NCI-H2196 treated with DMSO at 0.1 percent for 48 hours (cell line): ENCODE measurements around the gene FOXP1.

ENCODE experiments used
- DNase-seq: peaks from one replicate; lab custom pipeline; 2025; ENCODE audit not compliant: unreplicated experiment; lab: John Stamatoyannopoulos, UW

FOXP1 gene

DNA sequence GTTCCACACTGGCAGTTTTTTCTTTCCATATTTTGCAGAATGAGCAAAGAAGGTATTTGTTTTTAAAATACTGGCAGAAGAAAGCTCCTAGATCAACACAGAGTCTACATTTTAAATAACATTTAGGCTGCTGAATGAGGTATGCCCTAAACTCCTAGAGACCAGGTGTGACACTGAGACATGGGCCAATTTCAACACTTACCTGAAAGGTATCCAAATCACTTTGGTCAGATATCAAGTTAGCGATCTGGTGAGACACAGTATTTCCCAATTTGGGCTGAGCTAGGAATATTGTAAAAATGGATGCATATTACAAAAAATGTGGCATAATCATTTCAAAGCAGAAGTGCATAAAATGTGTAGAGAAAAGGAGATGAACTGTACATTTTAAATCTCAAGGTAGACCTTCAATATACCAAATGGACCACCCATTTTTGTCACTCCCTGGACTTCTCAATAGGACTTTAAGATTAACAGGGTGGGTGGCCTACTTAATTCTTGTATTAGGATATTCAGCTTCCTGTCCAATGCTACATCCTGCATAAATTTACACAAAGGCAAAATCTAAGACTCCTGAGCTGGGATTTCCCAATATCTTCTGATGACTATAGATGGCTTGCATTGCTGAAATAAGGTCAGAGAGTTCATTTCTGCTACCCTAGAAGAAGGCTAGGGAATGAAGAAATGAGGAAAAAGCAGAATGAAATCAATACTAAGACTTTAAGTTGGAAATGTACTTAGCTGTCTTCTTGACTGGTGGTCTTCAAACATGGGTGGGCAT is 487.8 kb downstream of the FOXP1 start:
- no peak for DNase-seq

DNA sequence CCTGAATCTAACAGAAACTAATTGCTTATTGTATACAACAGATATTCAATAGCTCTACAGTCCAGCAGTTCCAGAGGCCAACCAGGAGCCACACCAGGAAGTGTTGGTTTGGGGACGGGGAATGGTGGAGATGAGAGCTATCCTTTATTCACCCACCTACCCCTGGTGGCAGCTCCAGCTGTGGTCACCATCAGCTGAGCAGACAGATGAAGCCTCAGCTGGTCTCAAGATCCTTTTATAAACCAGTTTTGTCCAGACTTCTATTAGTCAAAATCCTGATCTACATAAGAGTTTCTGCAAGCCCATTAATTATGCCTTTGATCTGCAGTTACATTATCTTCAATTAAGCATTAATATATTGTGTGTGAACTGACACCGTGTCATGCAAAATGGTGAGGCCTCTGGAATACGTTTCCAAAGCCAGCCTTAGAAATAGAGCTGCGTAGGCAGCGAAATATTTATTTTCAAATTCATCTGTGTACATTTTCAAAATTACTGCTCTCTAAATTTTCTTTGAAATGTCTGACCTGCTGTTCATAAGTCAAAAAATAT is 488.8 kb downstream of the FOXP1 start:
- DNase-seq: no peak

DNA sequence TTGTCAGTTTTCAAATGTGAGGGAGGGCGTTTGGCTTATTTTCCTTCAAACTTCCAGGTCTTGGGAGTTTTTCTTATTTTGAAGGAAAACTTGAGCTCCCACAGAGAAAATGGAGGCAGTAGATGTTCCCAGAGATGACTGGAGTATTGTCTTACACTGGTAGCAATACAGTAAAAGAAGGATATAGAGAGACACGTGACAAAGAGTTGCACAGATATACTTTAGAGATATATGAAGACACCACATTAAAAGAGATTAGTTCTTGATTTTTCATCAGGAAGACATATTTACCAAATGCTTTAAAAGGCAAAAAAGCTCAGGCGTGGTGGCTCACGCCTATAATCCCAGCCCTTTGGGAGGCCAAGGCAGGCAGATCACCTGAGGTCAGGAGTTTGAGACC is 490.9 kb downstream of the FOXP1 start:
- no peak for DNase-seq

DNA sequence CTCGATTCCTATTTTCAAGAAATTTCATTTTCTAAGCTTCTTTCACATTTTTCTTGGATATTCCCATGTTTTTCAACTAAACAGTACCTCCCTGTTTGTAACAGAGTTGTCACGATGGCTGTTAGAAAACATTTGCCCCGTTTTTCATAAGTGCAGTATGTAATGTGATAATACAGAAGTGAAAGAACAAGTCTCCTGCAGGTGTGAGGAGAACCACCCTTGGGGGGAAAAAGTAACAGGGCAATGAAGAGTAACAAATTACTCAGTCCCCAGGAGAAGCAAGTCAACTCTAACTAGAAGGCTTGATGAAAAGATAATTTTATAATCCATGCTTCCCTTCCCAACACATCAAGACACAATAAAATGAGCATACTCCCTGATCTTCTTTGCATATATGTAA is 493.3 kb downstream of the FOXP1 start:
- no peak for DNase-seq

- DNase-seq: no peak
These were observed 494.2 kb downstream of the FOXP1 start for GRCh38 chr3:71089271-71089847.

- DNase-seq: no peak
These were observed 494.8 kb downstream of the FOXP1 start for GRCh38 chr3:71088742-71089141.

GRCh38 chr3:71088019-71088708 is 495.4 kb downstream of the FOXP1 start:
- no peak for DNase-seq

GRCh38 chr3:71087143-71088018 is 496.1 kb downstream of the FOXP1 start:
- no peak for DNase-seq

DNA sequence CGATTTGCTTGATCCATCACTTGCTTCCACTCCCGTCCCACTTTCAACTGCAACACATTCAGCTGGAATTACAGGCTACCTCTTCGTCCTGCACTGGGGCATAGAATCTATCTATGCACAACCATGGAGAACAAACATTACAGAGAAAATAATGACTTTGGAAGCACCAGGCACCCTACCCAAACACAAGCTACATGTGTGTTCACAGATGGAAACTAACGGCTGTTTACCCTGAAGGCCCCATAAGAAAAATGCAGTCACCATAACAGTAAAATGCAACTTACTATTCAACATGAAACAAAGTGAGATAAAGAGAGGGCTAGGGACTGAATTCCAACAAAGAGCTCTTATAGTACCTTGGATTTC is 496.8 kb downstream of the FOXP1 start:
- DNase-seq: no peak

- DNase-seq: no peak
These were observed 499.8 kb downstream of the FOXP1 start for GRCh38 chr3:71083726-71084131.

DNA sequence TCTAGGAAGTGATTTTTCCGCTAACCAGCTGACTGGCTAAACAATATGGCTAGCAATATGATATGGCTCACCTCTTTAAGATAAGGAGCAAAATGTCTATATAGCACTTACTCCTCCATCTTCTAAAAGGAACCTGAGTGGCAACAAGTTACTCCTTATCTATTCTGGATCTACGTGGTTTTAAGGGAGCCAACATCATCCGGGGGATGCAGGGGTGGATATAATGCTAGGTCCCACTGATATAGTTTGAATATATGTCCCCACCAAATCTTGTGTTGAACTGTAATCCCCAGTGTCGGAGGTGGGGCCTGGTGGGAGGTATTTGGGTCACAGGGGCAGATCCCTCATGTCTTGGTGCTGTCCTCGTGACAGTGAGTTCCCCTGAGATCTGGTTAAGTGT is 500.7 kb downstream of the FOXP1 start:
- no peak for DNase-seq

DNA sequence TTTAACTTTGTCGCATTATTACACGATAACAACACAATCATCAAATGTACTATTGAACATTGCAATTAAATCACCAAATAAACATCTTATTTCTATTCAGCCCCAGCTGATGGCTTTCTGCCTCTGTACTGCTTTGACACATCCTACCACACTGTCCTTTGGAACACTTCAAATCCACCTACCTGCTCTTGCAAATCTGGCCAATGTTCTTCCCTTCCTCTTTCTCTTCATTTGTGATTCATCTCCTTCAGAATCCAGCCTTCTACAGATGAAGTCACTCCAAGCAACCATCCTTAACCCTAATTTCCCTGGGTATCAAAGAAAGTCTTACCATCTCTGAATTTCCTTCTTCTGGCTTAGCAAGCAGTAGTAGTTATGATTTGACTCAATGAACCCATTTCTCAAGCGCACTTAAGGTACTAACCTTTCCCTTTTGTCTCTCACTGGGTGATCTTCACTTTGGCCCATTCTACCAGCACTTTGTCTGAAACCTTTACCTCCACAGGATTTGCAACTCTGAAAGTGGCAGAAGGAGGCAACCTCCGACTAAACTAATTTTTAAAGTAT is 502.9 kb downstream of the FOXP1 start:
- no peak for DNase-seq

DNA sequence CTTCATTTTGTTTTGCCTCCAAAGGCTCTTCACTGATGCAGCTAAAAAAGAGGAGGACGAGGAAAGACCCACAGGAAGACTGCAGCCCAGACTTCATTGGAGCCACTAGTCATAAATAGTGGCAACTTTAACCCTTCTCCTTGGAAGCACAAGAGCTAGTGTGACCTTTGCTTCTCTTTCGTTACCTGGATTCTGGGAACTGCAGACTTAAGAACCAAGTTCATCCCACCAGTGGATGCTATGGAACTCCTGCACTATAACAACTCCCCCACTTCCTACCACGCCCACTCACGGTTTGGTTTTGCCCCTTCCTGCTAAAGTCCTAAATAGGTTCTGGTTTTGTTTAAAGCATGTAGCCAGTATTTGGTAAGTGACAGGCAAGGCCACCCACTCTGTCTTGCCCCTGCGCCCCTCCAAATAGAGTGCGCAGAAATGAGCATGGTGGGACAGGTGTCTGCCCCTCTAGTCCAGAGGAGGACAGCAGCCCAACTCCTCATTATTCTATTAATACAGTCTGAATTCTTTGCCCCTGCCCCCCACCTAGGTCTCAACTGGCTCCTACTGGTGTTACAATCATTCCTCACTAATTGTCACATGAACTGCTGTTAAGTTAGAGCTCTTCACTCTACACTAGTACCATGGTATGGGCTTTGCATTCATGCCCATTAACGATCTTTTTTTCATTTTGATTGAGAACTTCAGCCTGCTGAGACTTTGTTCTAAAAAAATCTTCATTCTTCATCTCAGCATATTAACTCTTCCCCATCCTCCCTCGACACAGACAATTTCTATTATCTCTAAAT is 504.6 kb downstream of the FOXP1 start:
- DNase-seq: no peak

DNA sequence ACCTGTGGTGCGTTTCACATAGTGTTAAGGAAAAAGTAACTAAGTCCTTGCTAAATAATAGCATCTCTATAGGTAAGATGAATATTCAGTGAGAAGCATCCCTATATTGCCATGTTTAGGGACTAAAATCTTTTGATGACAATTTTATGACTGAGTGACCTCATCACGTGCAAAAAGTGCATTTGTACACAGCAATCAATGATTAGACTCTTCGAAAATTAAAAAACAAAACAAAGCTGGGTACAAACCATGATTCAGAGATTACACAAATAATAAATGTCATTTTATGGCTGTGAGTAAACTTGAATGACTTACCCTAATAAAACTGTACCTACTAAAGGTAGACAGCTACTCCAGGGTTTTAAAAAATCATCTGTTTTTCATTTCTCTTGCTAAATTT is 505.3 kb downstream of the FOXP1 start:
- DNase-seq: no peak

DNA sequence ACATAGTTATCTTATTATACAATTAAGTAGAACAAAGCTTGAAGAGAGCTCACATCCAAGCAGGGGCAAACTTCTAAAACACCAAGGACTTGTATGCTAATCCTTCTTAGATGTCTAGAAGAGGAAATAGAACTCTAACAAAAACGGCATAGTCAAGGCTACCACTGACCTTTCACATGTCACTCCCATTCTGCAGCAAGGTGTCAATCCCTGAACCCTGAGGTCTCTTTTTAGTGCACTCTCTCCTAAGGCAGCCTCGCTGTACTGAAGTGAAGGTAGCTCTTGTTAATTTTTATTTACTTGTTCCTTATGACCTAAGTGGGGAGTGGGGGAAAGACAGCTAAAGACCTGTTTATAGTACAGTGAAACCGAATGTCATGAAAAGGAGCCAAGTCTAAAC is 506.5 kb downstream of the FOXP1 start:
- DNase-seq: no peak

- no peak for DNase-seq
These were observed 507.0 kb downstream of the FOXP1 start for GRCh38 chr3:71076361-71077002.

DNA sequence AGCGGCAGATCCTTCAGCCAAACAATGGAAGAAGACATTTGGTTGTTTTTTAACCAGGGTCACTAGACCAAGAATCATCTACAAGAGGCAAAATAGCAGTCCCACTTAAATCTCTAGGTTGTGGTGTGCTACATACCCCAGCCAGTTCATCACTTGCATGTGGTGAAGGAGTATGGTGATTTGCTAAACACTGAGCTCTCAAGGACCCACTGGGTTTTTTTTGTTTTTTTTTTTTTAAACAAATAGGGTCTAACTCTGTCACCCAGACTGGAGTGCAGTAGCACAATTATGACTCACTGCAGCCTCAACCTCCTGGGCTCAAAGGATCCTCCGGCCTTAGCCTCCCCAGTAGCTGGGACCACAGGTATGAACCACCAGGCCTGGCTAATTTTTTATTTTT is 508.0 kb downstream of the FOXP1 start:
- DNase-seq: no peak

- no peak for DNase-seq
These were observed 509.1 kb downstream of the FOXP1 start for GRCh38 chr3:71074423-71074822.

DNA sequence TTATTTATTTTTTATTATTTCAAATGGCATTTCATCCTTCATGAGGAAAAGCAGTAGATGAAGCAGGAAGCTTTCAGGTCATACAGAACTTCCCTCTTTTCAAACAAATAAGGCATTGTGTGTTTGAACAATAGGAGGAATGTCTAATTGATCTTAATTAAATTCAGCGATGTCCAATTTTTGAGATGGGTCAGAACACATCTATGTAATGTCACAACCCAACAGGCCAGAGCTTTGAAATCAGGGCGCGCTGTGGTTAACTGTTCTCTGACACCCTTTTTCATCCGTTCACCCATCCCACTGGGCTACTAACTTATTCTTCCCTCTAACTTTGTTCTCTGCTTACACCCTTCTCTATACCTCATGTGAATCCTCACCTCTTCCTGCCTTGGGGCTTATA is 510.5 kb downstream of the FOXP1 start:
- no peak for DNase-seq

GRCh38 chr3:71072287-71072686 is 511.2 kb downstream of the FOXP1 start:
- DNase-seq: no peak
